ENCODE results near the gene RCE1.

RCE1 gene

GRCh38 chr11:66847461-66848232, 4.4 kb downstream of the RCE1 start:
- no peak for TF ChIP-seq CTCF (IDR thresholded peaks at IDR 0.05; ENCODE audit: poor library complexity, severe bottlenecking)
- Histone ChIP-seq H3K36me3 (ENCODE audit: low read depth) (peaks cover 50% of the 10 kb centered on the region), H3K9me3 (ENCODE audit: severe bottlenecking) (no peaks in the 10 kb centered on the region), H3K4me3 (ENCODE audit: severe bottlenecking) (no peak overlapping the region), H3K4me1 (ENCODE audit: insufficient read depth, poor library complexity, severe bottlenecking) (no peaks in the 10 kb centered on the region), H3K27me3 (ENCODE audit: insufficient read depth, poor library complexity, severe bottlenecking) (no peaks in the 10 kb centered on the region), H3K27ac (ENCODE audit: poor library complexity, severe bottlenecking) (no peak overlapping the region)
- DNase-seq (ENCODE audit: low spot score): no peak
- ATAC-seq (ENCODE audit: low read depth): no peak

- TF ChIP-seq CTCF (IDR thresholded peaks at IDR 0.05; ENCODE audit: poor library complexity, severe bottlenecking): no peak
- Histone ChIP-seq H3K9me3 (ENCODE audit: severe bottlenecking) (no peaks in the 10 kb centered on the region), H3K27me3 (ENCODE audit: insufficient read depth, poor library complexity, severe bottlenecking) (no peaks in the 10 kb centered on the region), H3K4me1 (ENCODE audit: insufficient read depth, poor library complexity, severe bottlenecking) (no peaks in the 10 kb centered on the region), H3K36me3 (ENCODE audit: low read depth) (peaks cover 50% of the 10 kb centered on the region), H3K27ac (ENCODE audit: poor library complexity, severe bottlenecking) (no peak overlapping the region), H3K4me3 (ENCODE audit: severe bottlenecking) (no peak overlapping the region)
- ATAC-seq (ENCODE audit: low read depth) (no peak), DNase-seq (ENCODE audit: low spot score) (no peak)
These were observed 5.6 kb downstream of the RCE1 start for GRCh38 chr11:66848671-66849500.

- ATAC-seq (ENCODE audit: low read depth): no peak
- Histone ChIP-seq H3K4me1 (ENCODE audit: insufficient read depth, poor library complexity, severe bottlenecking) (no peaks in the 10 kb centered on the region), H3K27ac (ENCODE audit: poor library complexity, severe bottlenecking) (no peak overlapping the region), H3K36me3 (ENCODE audit: low read depth) (peaks cover 48% of the 10 kb centered on the region), H3K9me3 (ENCODE audit: severe bottlenecking) (no peaks in the 10 kb centered on the region), H3K27me3 (ENCODE audit: insufficient read depth, poor library complexity, severe bottlenecking) (no peaks in the 10 kb centered on the region), H3K4me3 (ENCODE audit: severe bottlenecking) (no peak overlapping the region)
- DNase-seq (ENCODE audit: low spot score): peak; percentile 47
- TF ChIP-seq CTCF (IDR thresholded peaks at IDR 0.05; ENCODE audit: poor library complexity, severe bottlenecking): no peak
These were observed 6.4 kb downstream of the RCE1 start for GRCh38 chr11:66849501-66850234.

- Histone ChIP-seq H3K27me3 (ENCODE audit: insufficient read depth, poor library complexity, severe bottlenecking) (no peaks in the 10 kb centered on the region), H3K9me3 (ENCODE audit: severe bottlenecking) (no peaks in the 10 kb centered on the region), H3K4me3 (ENCODE audit: severe bottlenecking) (no peak overlapping the region), H3K36me3 (ENCODE audit: low read depth) (peaks cover 43% of the 10 kb centered on the region), H3K4me1 (ENCODE audit: insufficient read depth, poor library complexity, severe bottlenecking) (no peaks in the 10 kb centered on the region), H3K27ac (ENCODE audit: poor library complexity, severe bottlenecking) (no peak overlapping the region)
- DNase-seq (ENCODE audit: low spot score) (peak; percentile 44), ATAC-seq (ENCODE audit: low read depth) (no peak)
- TF ChIP-seq CTCF (IDR thresholded peaks at IDR 0.05; ENCODE audit: poor library complexity, severe bottlenecking): no peak
These were observed 7.0 kb downstream of the RCE1 start for GRCh38 chr11:66850235-66850587.

Measured in RWPE2 (cell line).